HEK293 (cell line): ENCODE data around the gene ABCA3.

Source experiments
- BCL11A ChIP-seq: fragments of 450-650 bp; formaldehyde crosslinking; IDR thresholded peaks from 2 replicates; pipeline ENCODE4 v1.5.1; 2016; ENCODE audit warnings: low read depth, missing biosample characterization, missing genetic modification characterization
- GLIS1 ChIP-seq: fragments of 450-650 bp; formaldehyde crosslinking; IDR thresholded peaks from 2 replicates; pipeline ENCODE4 v1.5.1; 2016; ENCODE audit warnings: missing biosample characterization, missing genetic modification characterization
- GLIS2 ChIP-seq: fragments of 450-650 bp; formaldehyde crosslinking; IDR thresholded peaks from 2 replicates; pipeline ENCODE4 v1.5.1; 2016; ENCODE audit warnings: missing biosample characterization, missing genetic modification characterization
- HOXA7 ChIP-seq: sonication (generic); formaldehyde crosslinking; IDR thresholded peaks from 2 replicates; pipeline ENCODE4 v1.8.1; 2022; ENCODE audit warnings: missing genetic modification reagents, borderline replicate concordance
- KLF1 ChIP-seq: fragments of 450-650 bp; formaldehyde crosslinking; IDR thresholded peaks from 2 replicates; pipeline ENCODE4 v1.5.1; 2016; ENCODE audit warnings: missing biosample characterization, missing genetic modification characterization
- PRDM1 ChIP-seq: fragments of 450-650 bp; formaldehyde crosslinking; IDR thresholded peaks from 2 replicates; pipeline ENCODE4; 2016; ENCODE audit warnings: missing biosample characterization, missing genetic modification characterization
- RBAK ChIP-seq: fragments of 450-650 bp; formaldehyde crosslinking; IDR thresholded peaks from 2 replicates; pipeline ENCODE4 v1.5.1; 2016; ENCODE audit warnings: missing biosample characterization, missing genetic modification characterization
- SALL2 ChIP-seq: fragments of 450-650 bp; formaldehyde crosslinking; IDR thresholded peaks from 2 replicates; pipeline ENCODE4 v1.5.0; 2017; ENCODE audit warnings: missing biosample characterization, mild to moderate bottlenecking, missing genetic modification characterization, borderline replicate concordance
- TRIM28 ChIP-seq: IDR thresholded peaks from 2 replicates; pipeline ENCODE4 v1.6.1; 2011; ENCODE audit warnings: low read length, control low read depth, borderline replicate concordance
- ZEB2 ChIP-seq: fragments of 450-650 bp; formaldehyde crosslinking; IDR thresholded peaks from 2 replicates; pipeline ENCODE4 v1.5.1; 2016; ENCODE audit warnings: missing biosample characterization, missing genetic modification characterization
- ZFHX2 ChIP-seq: fragments of 450-650 bp; formaldehyde crosslinking; conservative IDR thresholded peaks from 2 replicates; pipeline ENCODE4 v1.5.1; 2016; ENCODE audit warnings: missing biosample characterization, missing genetic modification characterization
- ZNF121 ChIP-seq: fragments of 450-650 bp; formaldehyde crosslinking; IDR thresholded peaks from 2 replicates; pipeline ENCODE4 v1.5.1; 2016; ENCODE audit warnings: missing biosample characterization, missing genetic modification characterization
- ZNF132 ChIP-seq: fragments of 450-650 bp; formaldehyde crosslinking; IDR thresholded peaks from 2 replicates; pipeline ENCODE4 v1.5.1; 2017; ENCODE audit warnings: missing biosample characterization, missing genetic modification characterization, borderline replicate concordance
- ZNF138 ChIP-seq: fragments of 450-650 bp; formaldehyde crosslinking; IDR thresholded peaks from 2 replicates; pipeline ENCODE4 v1.5.1; 2016; ENCODE audit warnings: missing biosample characterization, missing genetic modification characterization, borderline replicate concordance
- ZNF157 ChIP-seq: fragments of 450-650 bp; formaldehyde crosslinking; IDR thresholded peaks from 2 replicates; pipeline ENCODE4 v1.5.1; 2016; ENCODE audit warnings: missing biosample characterization, missing genetic modification characterization
- ZNF530 ChIP-seq: fragments of 450-650 bp; formaldehyde crosslinking; IDR thresholded peaks from 2 replicates; pipeline ENCODE4 v1.5.1; 2016; ENCODE audit warnings: low read depth, missing biosample characterization, missing genetic modification characterization
- ZNF548 ChIP-seq: fragments of 450-650 bp; formaldehyde crosslinking; IDR thresholded peaks from 2 replicates; pipeline ENCODE4 v1.5.1; 2016; ENCODE audit warnings: missing biosample characterization, missing genetic modification characterization
- ZNF549 ChIP-seq: fragments of 450-650 bp; IDR thresholded peaks from 2 replicates; pipeline ENCODE4 v1.5.1; 2018; ENCODE audit warnings: missing biosample characterization, missing genetic modification characterization, mild to moderate bottlenecking, inconsistent platforms, moderate library complexity
- ZNF585B ChIP-seq: fragments of 450-650 bp; formaldehyde crosslinking; IDR thresholded peaks from 2 replicates; pipeline ENCODE4 v1.5.1; 2016; ENCODE audit warnings: missing biosample characterization, missing genetic modification characterization
- ZNF621 ChIP-seq: fragments of 450-650 bp; formaldehyde crosslinking; IDR thresholded peaks from 2 replicates; pipeline ENCODE4 v1.5.1; 2017; ENCODE audit warnings: missing biosample characterization, missing genetic modification characterization
- ZNF664 ChIP-seq: fragments of 450-650 bp; formaldehyde crosslinking; IDR thresholded peaks from 2 replicates; pipeline ENCODE4 v1.5.1; 2016; ENCODE audit warnings: missing biosample characterization, missing genetic modification characterization
- ZNF776 ChIP-seq: fragments of 450-650 bp; formaldehyde crosslinking; IDR thresholded peaks from 2 replicates; pipeline ENCODE4 v1.5.0; 2017; ENCODE audit warnings: missing biosample characterization, missing genetic modification characterization, borderline replicate concordance
- ZNF791 ChIP-seq: fragments of 450-650 bp; formaldehyde crosslinking; IDR thresholded peaks from 2 replicates; pipeline ENCODE4 v1.5.1; 2016; ENCODE audit warnings: missing biosample characterization, missing genetic modification characterization
- ZNF792 ChIP-seq: fragments of 450-650 bp; formaldehyde crosslinking; IDR thresholded peaks from 2 replicates; pipeline ENCODE4 v1.5.1; 2016; ENCODE audit warnings: missing biosample characterization, missing genetic modification characterization
- ZNF830 ChIP-seq: fragments of 450-650 bp; IDR thresholded peaks from 2 replicates; pipeline ENCODE4 v1.5.0; 2018; ENCODE audit warnings: missing biosample characterization, missing genetic modification characterization, low read depth, mild to moderate bottlenecking, moderate library complexity
- TF ChIP-seq, protein P1 (sequence below): fragments of 450-650 bp; formaldehyde crosslinking; IDR thresholded peaks from 2 replicates; pipeline ENCODE4 v1.5.1; 2016; ENCODE audit warnings: missing biosample characterization, missing genetic modification characterization
- TF ChIP-seq, protein P2 (sequence below): fragments of 450-650 bp; formaldehyde crosslinking; IDR thresholded peaks from 2 replicates; pipeline ENCODE4 v1.5.1; 2016; ENCODE audit warnings: missing biosample characterization, missing genetic modification characterization
- TF ChIP-seq, protein P3 (sequence below): fragments of 450-650 bp; IDR thresholded peaks from 2 replicates; pipeline ENCODE4 v1.5.1; 2018; ENCODE audit warnings: missing biosample characterization, missing genetic modification characterization
- TF ChIP-seq, protein P4 (sequence below): fragments of 450-650 bp; formaldehyde crosslinking; IDR thresholded peaks from 2 replicates; pipeline ENCODE4 v1.5.1; 2016; ENCODE audit warnings: missing biosample characterization, missing genetic modification characterization
- TF ChIP-seq, protein P5 (sequence below): fragments of 450-650 bp; formaldehyde crosslinking; IDR thresholded peaks from 2 replicates; pipeline ENCODE4; 2016; ENCODE audit warnings: missing biosample characterization, missing genetic modification characterization
- TF ChIP-seq, protein P6 (sequence below): fragments of 450-650 bp; formaldehyde crosslinking; IDR thresholded peaks from 2 replicates; pipeline ENCODE4 v1.5.1; 2016; ENCODE audit warnings: missing biosample characterization, missing genetic modification characterization

Gene ABCA3

DNA sequence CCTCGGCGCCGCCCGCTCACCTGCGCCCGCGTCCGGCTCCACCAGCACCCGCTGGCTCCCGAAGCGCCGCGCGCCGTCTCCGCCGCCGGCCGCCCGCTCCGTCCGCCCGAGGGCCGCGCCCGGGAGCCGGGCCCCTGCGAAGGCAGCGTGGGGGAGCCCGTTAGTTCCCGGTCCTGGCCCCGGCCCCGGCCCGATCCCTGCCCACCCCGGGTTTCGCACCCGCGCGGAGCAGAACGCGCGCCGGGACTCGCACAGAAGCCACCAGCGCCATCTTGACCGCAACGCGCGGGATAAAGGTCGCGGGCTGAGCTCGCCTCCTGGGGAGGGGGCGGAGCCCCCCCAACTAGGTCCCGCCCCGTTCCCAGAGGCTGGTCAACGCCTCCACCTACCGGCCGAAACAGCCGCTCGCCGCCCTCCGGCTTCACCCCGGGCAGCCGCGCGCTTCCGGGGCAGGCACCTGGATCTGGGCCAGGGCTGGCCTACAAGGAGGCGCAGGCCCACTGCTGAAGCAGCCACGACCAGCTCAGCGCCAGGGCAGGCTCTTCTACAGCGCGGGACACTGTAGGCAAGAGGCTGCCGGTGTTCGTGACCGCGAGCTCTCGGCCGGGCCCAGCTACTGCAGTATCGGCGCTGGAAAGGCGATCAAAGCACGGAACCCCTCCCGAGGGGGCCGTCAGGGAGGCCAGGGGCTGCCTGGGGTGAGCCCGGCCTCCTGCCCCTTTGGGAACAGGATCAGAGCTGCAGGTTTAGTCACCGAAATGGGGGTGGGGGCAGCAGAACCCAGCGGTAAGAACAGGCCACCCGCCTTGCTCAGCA, 89.0 kb downstream of the ABCA3 start, which contains the start of gene ECI1 (continued):
- TF ChIP-seq, protein P1, sequence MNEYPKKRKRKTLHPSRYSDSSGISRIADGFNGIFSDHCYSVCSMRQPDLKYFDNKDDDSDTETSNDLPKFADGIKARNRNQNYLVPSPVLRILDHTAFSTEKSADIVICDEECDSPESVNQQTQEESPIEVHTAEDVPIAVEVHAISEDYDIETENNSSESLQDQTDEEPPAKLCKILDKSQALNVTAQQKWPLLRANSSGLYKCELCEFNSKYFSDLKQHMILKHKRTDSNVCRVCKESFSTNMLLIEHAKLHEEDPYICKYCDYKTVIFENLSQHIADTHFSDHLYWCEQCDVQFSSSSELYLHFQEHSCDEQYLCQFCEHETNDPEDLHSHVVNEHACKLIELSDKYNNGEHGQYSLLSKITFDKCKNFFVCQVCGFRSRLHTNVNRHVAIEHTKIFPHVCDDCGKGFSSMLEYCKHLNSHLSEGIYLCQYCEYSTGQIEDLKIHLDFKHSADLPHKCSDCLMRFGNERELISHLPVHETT (tag by site-specific recombination), result peak; percentile 83; the same call in 1 of the 2 replicates
- TF ChIP-seq ZFHX2 (peak; percentile 64), TRIM28 (peak; percentile 70; the same call in 1 of the 2 replicates), ZNF830 (tag by site-specific recombination) (no peak), ZNF585B (tag by site-specific recombination) (no peak), KLF1 (tag by site-specific recombination) (peak; percentile 87), ZNF621 (tag by site-specific recombination) (no peak), GLIS2 (tag by site-specific recombination) (peak; percentile 93; the same call in 1 of the 2 replicates), BCL11A (tag by site-specific recombination) (peak; percentile 88; the same call in 1 of the 2 replicates), SALL2 (tag by site-specific recombination) (no peak), PRDM1 (tag by site-specific recombination) (no peak), ZNF664 (tag by site-specific recombination) (no peak), GLIS1 (peak; percentile 87), ZNF121 (tag by site-specific recombination) (peak; percentile 91), ZNF157 (no peak), ZNF530 (tag by site-specific recombination) (no peak), ZNF548 (tag by site-specific recombination) (no peak), HOXA7 (CRISPR knock-in tag) (no peak), ZNF138 (tag by site-specific recombination) (no peak), ZNF791 (tag by site-specific recombination) (no peak), ZEB2 (tag by site-specific recombination) (peak; percentile 99), ZNF792 (tag by site-specific recombination) (0 out of 2 replicates have a peak, but pooled peaks have one; percentile 13), ZNF549 (tag by site-specific recombination) (no peak), RBAK (tag by site-specific recombination) (no peak), ZNF132 (tag by site-specific recombination) (no peak), ZNF776 (no peak)
- TF ChIP-seq, protein P2, sequence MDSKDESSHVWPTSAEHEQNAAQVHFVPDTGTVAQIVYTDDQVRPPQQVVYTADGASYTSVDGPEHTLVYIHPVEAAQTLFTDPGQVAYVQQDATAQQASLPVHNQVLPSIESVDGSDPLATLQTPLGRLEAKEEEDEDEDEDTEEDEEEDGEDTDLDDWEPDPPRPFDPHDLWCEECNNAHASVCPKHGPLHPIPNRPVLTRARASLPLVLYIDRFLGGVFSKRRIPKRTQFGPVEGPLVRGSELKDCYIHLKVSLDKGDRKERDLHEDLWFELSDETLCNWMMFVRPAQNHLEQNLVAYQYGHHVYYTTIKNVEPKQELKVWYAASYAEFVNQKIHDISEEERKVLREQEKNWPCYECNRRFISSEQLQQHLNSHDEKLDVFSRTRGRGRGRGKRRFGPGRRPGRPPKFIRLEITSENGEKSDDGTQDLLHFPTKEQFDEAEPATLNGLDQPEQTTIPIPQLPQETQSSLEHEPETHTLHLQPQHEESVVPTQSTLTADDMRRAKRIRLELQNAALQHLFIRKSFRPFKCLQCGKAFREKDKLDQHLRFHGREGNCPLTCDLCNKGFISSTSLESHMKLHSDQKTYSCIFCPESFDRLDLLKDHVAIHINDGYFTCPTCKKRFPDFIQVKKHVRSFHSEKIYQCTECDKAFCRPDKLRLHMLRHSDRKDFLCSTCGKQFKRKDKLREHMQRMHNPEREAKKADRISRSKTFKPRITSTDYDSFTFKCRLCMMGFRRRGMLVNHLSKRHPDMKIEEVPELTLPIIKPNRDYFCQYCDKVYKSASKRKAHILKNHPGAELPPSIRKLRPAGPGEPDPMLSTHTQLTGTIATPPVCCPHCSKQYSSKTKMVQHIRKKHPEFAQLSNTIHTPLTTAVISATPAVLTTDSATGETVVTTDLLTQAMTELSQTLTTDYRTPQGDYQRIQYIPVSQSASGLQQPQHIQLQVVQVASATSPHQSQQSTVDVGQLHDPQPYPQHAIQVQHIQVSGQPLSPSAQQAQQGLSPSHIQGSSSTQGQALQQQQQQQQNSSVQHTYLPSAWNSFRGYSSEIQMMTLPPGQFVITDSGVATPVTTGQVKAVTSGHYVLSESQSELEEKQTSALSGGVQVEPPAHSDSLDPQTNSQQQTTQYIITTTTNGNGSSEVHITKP (tag by site-specific recombination), result peak; percentile 72
- TF ChIP-seq, protein P3, sequence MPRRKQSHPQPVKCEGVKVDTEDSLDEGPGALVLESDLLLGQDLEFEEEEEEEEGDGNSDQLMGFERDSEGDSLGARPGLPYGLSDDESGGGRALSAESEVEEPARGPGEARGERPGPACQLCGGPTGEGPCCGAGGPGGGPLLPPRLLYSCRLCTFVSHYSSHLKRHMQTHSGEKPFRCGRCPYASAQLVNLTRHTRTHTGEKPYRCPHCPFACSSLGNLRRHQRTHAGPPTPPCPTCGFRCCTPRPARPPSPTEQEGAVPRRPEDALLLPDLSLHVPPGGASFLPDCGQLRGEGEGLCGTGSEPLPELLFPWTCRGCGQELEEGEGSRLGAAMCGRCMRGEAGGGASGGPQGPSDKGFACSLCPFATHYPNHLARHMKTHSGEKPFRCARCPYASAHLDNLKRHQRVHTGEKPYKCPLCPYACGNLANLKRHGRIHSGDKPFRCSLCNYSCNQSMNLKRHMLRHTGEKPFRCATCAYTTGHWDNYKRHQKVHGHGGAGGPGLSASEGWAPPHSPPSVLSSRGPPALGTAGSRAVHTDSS (tag by site-specific recombination), result no peak
- TF ChIP-seq, protein P4, sequence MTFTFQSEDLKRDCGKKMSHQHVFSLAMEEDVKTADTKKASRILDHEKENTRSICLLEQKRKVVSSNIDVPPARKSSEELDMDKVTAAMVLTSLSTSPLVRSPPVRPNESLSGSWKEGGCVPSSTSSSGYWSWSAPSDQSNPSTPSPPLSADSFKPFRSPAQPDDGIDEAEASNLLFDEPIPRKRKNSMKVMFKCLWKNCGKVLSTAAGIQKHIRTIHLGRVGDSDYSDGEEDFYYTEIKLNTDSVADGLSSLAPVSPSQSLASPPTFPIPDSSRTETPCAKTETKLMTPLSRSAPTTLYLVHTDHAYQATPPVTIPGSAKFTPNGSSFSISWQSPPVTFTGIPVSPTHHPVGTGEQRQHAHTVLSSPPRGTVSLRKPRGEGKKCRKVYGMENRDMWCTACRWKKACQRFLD (tag by site-specific recombination), result no peak
- TF ChIP-seq, protein P5, sequence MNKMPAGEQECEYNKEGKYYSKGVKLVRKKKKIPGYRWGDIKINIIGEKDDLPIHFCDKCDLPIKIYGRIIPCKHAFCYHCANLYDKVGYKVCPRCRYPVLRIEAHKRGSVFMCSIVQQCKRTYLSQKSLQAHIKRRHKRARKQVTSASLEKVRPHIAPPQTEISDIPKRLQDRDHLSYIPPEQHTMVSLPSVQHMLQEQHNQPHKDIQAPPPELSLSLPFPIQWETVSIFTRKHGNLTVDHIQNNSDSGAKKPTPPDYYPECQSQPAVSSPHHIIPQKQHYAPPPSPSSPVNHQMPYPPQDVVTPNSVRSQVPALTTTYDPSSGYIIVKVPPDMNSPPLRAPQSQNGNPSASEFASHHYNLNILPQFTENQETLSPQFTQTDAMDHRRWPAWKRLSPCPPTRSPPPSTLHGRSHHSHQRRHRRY (tag by site-specific recombination), result no peak
- TF ChIP-seq, protein P6, sequence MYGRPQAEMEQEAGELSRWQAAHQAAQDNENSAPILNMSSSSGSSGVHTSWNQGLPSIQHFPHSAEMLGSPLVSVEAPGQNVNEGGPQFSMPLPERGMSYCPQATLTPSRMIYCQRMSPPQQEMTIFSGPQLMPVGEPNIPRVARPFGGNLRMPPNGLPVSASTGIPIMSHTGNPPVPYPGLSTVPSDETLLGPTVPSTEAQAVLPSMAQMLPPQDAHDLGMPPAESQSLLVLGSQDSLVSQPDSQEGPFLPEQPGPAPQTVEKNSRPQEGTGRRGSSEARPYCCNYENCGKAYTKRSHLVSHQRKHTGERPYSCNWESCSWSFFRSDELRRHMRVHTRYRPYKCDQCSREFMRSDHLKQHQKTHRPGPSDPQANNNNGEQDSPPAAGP, result peak; percentile 92
